GM12878 (cell line): ENCODE results near the gene TLE2. TPM values are rescaled to one million over a fixed set of nuclear protein-coding genes. Genes with fewer than 3 reads are reported as not detected.

Experiments
- ATAC-seq: fragments of 200-7000 bp; cut with Tn5 transposase; 3 replicates; pipeline ENCODE4 v1.9.1; 2020; ENCODE audit warnings: mild to moderate bottlenecking, moderate library complexity
- BruUV-seq: library from RNA; stranded (reverse); fragments of 400-500 nt; replicated peaks from 2 replicates; lab custom pipeline; 2021; lab: Mats Ljungman, UMichigan
- CTCF ChIA-PET: fragments of 300-600 bp; sonication (Branson Sonifier 250); formaldehyde crosslinking; extraction: SDS; loops from one replicate; lab custom pipeline; 2021; ENCODE audit warnings: inconsistent platforms; lab: Yijun Ruan, JAX
- POLR2A ChIA-PET: fragments of 350-600 bp; formaldehyde crosslinking; extraction: SDS; loops from one replicate; lab custom pipeline; 2021; ENCODE audit warnings: inconsistent platforms; lab: Charles Lee
- RAD21 ChIA-PET: fragments of 300-600 bp; sonication (Branson Sonifier 250); formaldehyde crosslinking; loops from one replicate; lab custom pipeline; 2023; ENCODE audit warnings: antibody characterized with exemption; ENCODE audit not compliant: unreplicated experiment; lab: Charles Lee
- SMC1A ChIA-PET: fragments of 300-600 bp; sonication (Branson Sonifier 250); formaldehyde crosslinking; loops from one replicate; lab custom pipeline; 2023; ENCODE audit not compliant: unreplicated experiment, uncharacterized antibody; lab: Charles Lee
- DNase-seq: peaks from one replicate; pipeline ENCODE4 v3.0.0-alpha.2; 2011; ENCODE audit warnings: low read depth, low spot score
- FAIRE-seq: peaks from 3 replicates; lab custom pipeline; 2011; peaks lifted over from hg19 to GRCh38; lab: Jason Lieb, UNC
- H2AFZ ChIP-seq: 2 replicates; pipeline ENCODE4 v1.6.0; 2011; ENCODE audit warnings: low read depth, low read length, control low read depth; ENCODE audit not compliant: control insufficient read depth
- H3K27ac ChIP-seq: 2 replicates; pipeline ENCODE4 v1.5.1; 2011; ENCODE audit warnings: control low read depth; ENCODE audit not compliant: control insufficient read depth, insufficient read depth
- H3K27me3 ChIP-seq, 2 experiments: replicated peaks in 1 of 2; 2 replicates each; pipeline versions ENCODE4 v1.6.0 to v1.6.1; 2011; ENCODE audit warnings: low read length in 1 of 2; ENCODE audit not compliant: control insufficient read depth in 2 of 2, insufficient read depth in 2 of 2
- H3K36me3 ChIP-seq, 2 experiments: 2 replicates each; pipeline ENCODE4 v1.5.1; 2011; ENCODE audit warnings: low read length in 1 of 2; ENCODE audit not compliant: control insufficient read depth in 2 of 2, insufficient read depth in 2 of 2
- H3K4me1 ChIP-seq: 2 replicates; pipeline ENCODE4 v1.6.1; 2011; ENCODE audit warnings: mild to moderate bottlenecking, low read length, moderate library complexity, mixed read lengths; ENCODE audit not compliant: control insufficient read depth, insufficient read depth
- H3K4me2 ChIP-seq: 2 replicates; pipeline ENCODE4 v1.6.0; 2011; ENCODE audit warnings: control low read depth; ENCODE audit not compliant: control insufficient read depth, insufficient read depth
- H3K4me3 ChIP-seq: fragments of 200-600 bp; sonication (generic); 2 replicates; pipeline ENCODE4 v1.5.1; 2016
- H3K79me2 ChIP-seq: 2 replicates; pipeline ENCODE4 v1.6.0; 2011; ENCODE audit warnings: low read length; ENCODE audit not compliant: control insufficient read depth, insufficient read depth
- H3K9ac ChIP-seq: 2 replicates; pipeline ENCODE4 v1.8.0; 2011; ENCODE audit warnings: low read length, control low read depth, mixed read lengths; ENCODE audit not compliant: control insufficient read depth, insufficient read depth
- H3K9me3 ChIP-seq: replicated peaks from 3 replicates; pipeline ENCODE4 v1.5.1; 2011; ENCODE audit warnings: mild to moderate bottlenecking, low read length; ENCODE audit not compliant: control insufficient read depth, insufficient read depth
- H4K20me1 ChIP-seq: 2 replicates; pipeline ENCODE4 v1.6.0; 2011; ENCODE audit not compliant: control insufficient read depth, insufficient read depth
- BACH1 ChIP-seq: fragments of 450-650 bp; IDR thresholded peaks from 2 replicates; pipeline ENCODE4 v1.6.1; 2017; ENCODE audit warnings: mild to moderate bottlenecking, borderline replicate concordance
- DPF2 ChIP-seq: fragments of 450-650 bp; IDR thresholded peaks from 2 replicates; pipeline ENCODE4 v1.6.1; 2017; ENCODE audit warnings: mild to moderate bottlenecking
- HDAC2 ChIP-seq: fragments of 200-600 bp; sonication (generic); IDR thresholded peaks from 2 replicates; pipeline ENCODE4 v1.6.1; 2017
- KDM1A ChIP-seq: fragments of 200-600 bp; sonication (generic); IDR thresholded peaks from 2 replicates; pipeline ENCODE4 v1.6.1; 2016; ENCODE audit warnings: borderline replicate concordance
- MLLT1 ChIP-seq: fragments of 450-650 bp; IDR thresholded peaks from 2 replicates; pipeline ENCODE4 v1.6.1; 2016; ENCODE audit warnings: mild to moderate bottlenecking
- MYB ChIP-seq: fragments of 150-350 bp; IDR thresholded peaks from 2 replicates; pipeline ENCODE4 v1.6.1; 2014; ENCODE audit warnings: mild to moderate bottlenecking, low read depth, low read length, borderline replicate concordance
- NR2C2 ChIP-seq: IDR thresholded peaks from 2 replicates; pipeline ENCODE4 v1.6.1; 2011; ENCODE audit warnings: borderline replicate concordance, low read depth; ENCODE audit not compliant: control insufficient read depth, insufficient read length
- NRF1 ChIP-seq: conservative IDR thresholded peaks from 2 replicates; pipeline ENCODE4 v1.6.1; 2011; ENCODE audit warnings: mild to moderate bottlenecking, low read depth, low read length, improper control_type of control experiment
- POLR2A ChIP-seq: IDR thresholded peaks from 2 replicates; pipeline ENCODE4 v1.6.1; 2011; ENCODE audit warnings: low read depth, mild to moderate bottlenecking, low read length
- SMC3 ChIP-seq: IDR thresholded peaks from 2 replicates; pipeline ENCODE4 v1.6.1; 2011; ENCODE audit warnings: low read length, improper control_type of control experiment, borderline replicate concordance
- WRNIP1 ChIP-seq: IDR thresholded peaks from 2 replicates; pipeline ENCODE4 v1.6.1; 2011; ENCODE audit warnings: low read depth, low read length, improper control_type of control experiment, borderline replicate concordance
- ZBTB11 ChIP-seq: fragments of 450-650 bp; formaldehyde crosslinking; IDR thresholded peaks from 2 replicates; pipeline ENCODE4 v1.5.0; 2022; ENCODE audit warnings: mild to moderate bottlenecking, missing genetic modification characterization
- ZNF384 ChIP-seq: IDR thresholded peaks from 2 replicates; pipeline ENCODE4 v1.6.1; 2012; ENCODE audit warnings: low read depth, mild to moderate bottlenecking, low read length, improper control_type of control experiment, borderline replicate concordance
- WGBS: methylation state at CpG from one replicate; pipeline ENCODE4 v1.1.6; 2016; ENCODE audit warnings: low lambda C conversion rate; ENCODE audit not compliant: insufficient replicate concordance, insufficient coverage; ENCODE audit errors: missing lambda C conversion rate; 5-methylcytosine and 5-hydroxymethylcytosine counted together
- in situ Hi-C: fragments of 300-500 bp; cut with MboI; formaldehyde crosslinking; loops from 9 replicates; pipeline ENCODE4 v1.14.3; 2018; ENCODE audit warnings: mixed read lengths
- intact Hi-C: fragments of 100-400 bp; cut with micrococcal nuclease; formaldehyde crosslinking; loops from one replicate; pipeline ENCODE4 v1.14.2; 2022; ENCODE audit not compliant: unreplicated experiment
- polyA plus RNA-seq, 11 experiments: library from polyadenylated mRNA; depleted of rRNA in 4 of 11; unstranded in 6 of 11; stranded (reverse) in 5 of 11; fragments of >200 nt; fragmentation: Nextera tagmentation in 4 of 11; fragmentation: Illumina TruSeq in 1 of 11; extraction: Ambion mirVana in 4 of 11; extraction: Trizol in 1 of 11; gene quantifications; 1 replicate in 1 of 11; 2 replicates in 10 of 11; pipeline versions ENCODE4 v1.2.1 to v1.2.3, GENCODE V29; 2011 to 2016; ENCODE audit warnings: inconsistent platforms in 2 of 11, missing spikeins in 2 of 11, low read depth in 1 of 11
- total RNA-seq, 4 experiments: library from RNA; depleted of rRNA in 3 of 4; stranded (reverse); fragments of >200 nt in 3 of 4; fragmentation: Illumina TruSeq in 1 of 4; extraction: Trizol in 1 of 4; gene quantifications; 2 replicates each; pipeline versions ENCODE4 v1.2.1 to v1.2.3, GENCODE V29; 2013 to 2021

TLE2 gene
- total and polyA plus RNA-seq, 10 of the 15 experiments (the other 5 are each of a cell fraction or from before 2014, with no cell fraction given), result 0.05 to 0.21 (median 0.11) TPM; not detected in 5

DNA sequence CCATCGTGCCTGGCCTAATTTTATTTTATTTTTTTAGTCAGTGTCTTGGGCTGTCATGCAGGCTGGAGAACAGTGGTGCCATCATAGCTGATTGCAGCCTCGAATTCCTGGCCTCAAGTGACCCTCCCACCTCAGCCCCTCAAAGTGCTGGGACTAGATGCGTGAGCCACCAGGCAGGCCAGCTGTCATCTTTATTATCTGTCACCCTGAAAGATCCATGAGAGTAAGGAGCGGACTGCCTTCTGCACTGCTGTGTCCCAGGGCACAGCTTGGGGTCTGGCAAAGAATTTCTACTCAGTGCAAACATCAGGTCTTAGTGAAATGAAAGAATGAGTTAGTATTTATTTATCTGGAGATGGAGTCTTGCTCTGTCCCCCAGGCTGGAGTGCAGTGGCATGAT is 42.7 kb upstream of the TLE2 start:
- ChIA-PET RAD21 (no interaction called here), SMC1A (no interaction called here), CTCF (interaction anchor here (1.5 kb wide), 1 partner anchor 184 kb away, joined by 5 read pairs; no protein-coding TSS in a partner anchor), POLR2A (no interaction called here)
- in situ Hi-C loops, result no loop called here
- Histone ChIP-seq H3K9ac (no peak overlapping the region), H3K36me3 (no peaks in the 10 kb centered on the region), H3K4me2 (no peak overlapping the region), H2AFZ (no peak overlapping the region), H3K27ac (no peak overlapping the region), H3K4me3 (no peak overlapping the region), H3K27me3 (no peaks in the 10 kb centered on the region), H3K4me1 (no peaks in the 10 kb centered on the region), H3K79me2 (no peaks in the 10 kb centered on the region), H4K20me1 (no peaks in the 10 kb centered on the region), H3K9me3 (no peaks in the 10 kb centered on the region; the same call in 2 of the 3 replicates)
- no peak for ATAC-seq
- intact Hi-C loops, result loop anchor here (10.0 kb wide), 1 partner anchor 53 kb away; no protein-coding TSS in a partner anchor
- no peak for FAIRE-seq
- TF ChIP-seq POLR2A (no peak), ZBTB11 (no peak), BACH1 (no peak), NRF1 (no peak), MYB (no peak), HDAC2 (no peak), SMC3 (no peak), ZNF384 (no peak), NR2C2 (no peak), DPF2 (no peak), WRNIP1 (no peak), MLLT1 (no peak), KDM1A (no peak)
- no TSS peak for BruUV-seq
- WGBS, result 49% methylated on average over 4 of the region's 4 CpGs
- no peak for DNase-seq
